Measurements from ENCODE around the gene HTD2. TPM values are rescaled to one million over a fixed set of nuclear protein-coding genes. Genes with fewer than 3 reads are reported as not detected.

The HTD2 gene
- total RNA-seq, 2 donors from 2014 or later = 0.99 to 4.9 TPM

- intact Hi-C loops (cut with DNase I) = loop anchor here (5.0 kb wide), 2 partner anchors 107 to 292 kb away; partner anchors contain the start of gene FLNB
- H3K27me3 ChIP-seq = no peaks in the 10 kb centered on the region
- no peaks in the 10 kb centered on the region for H3K36me3 ChIP-seq (replicated peaks in 1 of 2; ENCODE audit: insufficient read depth in 1 of 2, low read depth in 2 of 2)
- no peak for DNase-seq
- H3K4me1 ChIP-seq = no peaks in the 10 kb centered on the region
- H3K9me3 ChIP-seq = no peaks in the 10 kb centered on the region
- 52 to 56% methylated on average over 2 of the region's 2 CpGs for WGBS, 2 donors
- TF ChIP-seq POLR2A (IDR thresholded peaks at IDR 0.05) (no peak), CTCF (IDR thresholded peaks at IDR 0.05) (no peak)
- ATAC-seq = no peak
- no peak overlapping the region for H3K4me3 ChIP-seq
- H3K27ac ChIP-seq = no peak overlapping the region
These were observed 7.2 kb upstream of the HTD2 start for GRCh38 chr3:58299075-58299474.

GRCh38 chr3:58299839-58300516 lies 6.3 kb upstream of the HTD2 start:
- Histone ChIP-seq H3K4me3 (no peak overlapping the region), H3K27me3 (no peaks in the 10 kb centered on the region), H3K4me1 (no peaks in the 10 kb centered on the region), H3K36me3 (replicated peaks in 1 of 2; ENCODE audit: insufficient read depth in 1 of 2, low read depth in 2 of 2) (no peaks in the 10 kb centered on the region), H3K9me3 (no peaks in the 10 kb centered on the region), H3K27ac (no peak overlapping the region)
- intact Hi-C loops (cut with DNase I) = loop anchor here (5.0 kb wide), 2 partner anchors 108 to 293 kb away; partner anchors contain the start of gene FLNB
- TF ChIP-seq POLR2A (IDR thresholded peaks at IDR 0.05) = no peak
- TF ChIP-seq CTCF (IDR thresholded peaks at IDR 0.05) = peak; percentile 23 to 71 (median 60)
- 10 to 14% methylated on average over 8 of the region's 8 CpGs for WGBS, 2 donors
- DNase-seq (peak in 2 of 4 donors; percentile 14 to 20), ATAC-seq (peak; percentile 47)

GRCh38 chr3:58307639-58308215 lies 1.4 kb downstream of the HTD2 start:
- Histone ChIP-seq H3K9me3 (no peaks in the 10 kb centered on the region), H3K27ac (peak overlapping the region in 3 of 4 donors; percentile 91 to 97 (median 96)), H3K27me3 (no peaks in the 10 kb centered on the region), H3K4me3 (no peak overlapping the region), H3K36me3 (replicated peaks in 1 of 2; ENCODE audit: insufficient read depth in 1 of 2, low read depth in 2 of 2) (peaks cover 0 to 16% of the 10 kb centered on the region in 2 donors), H3K4me1 (peaks cover 23% of the 10 kb centered on the region)
- WGBS, 2 donors = 19 to 21% methylated on average over 10 of the region's 10 CpGs
- TF ChIP-seq POLR2A (IDR thresholded peaks at IDR 0.05) = no peak
- peak; percentile 15 to 48 (median 40) for TF ChIP-seq CTCF (IDR thresholded peaks at IDR 0.05)
- intact Hi-C loops (cut with DNase I) = no loop called here
- ATAC-seq = no peak
- peak; percentile 43 to 67 (median 54) for DNase-seq

GRCh38 chr3:58308728-58309127 lies 2.4 kb downstream of the HTD2 start:
- peak in 2 of 4 donors; percentile 25 to 27 for DNase-seq
- H3K27ac ChIP-seq = no peak overlapping the region

More at GRCh38 chr3:58308728-58309127, 2.4 kb downstream of the HTD2 start:
- intact Hi-C loops (cut with DNase I) = no loop called here
- Histone ChIP-seq H3K4me3 (no peak overlapping the region), H3K9me3 (no peaks in the 10 kb centered on the region), H3K36me3 (replicated peaks in 1 of 2; ENCODE audit: insufficient read depth in 1 of 2, low read depth in 2 of 2) (peaks cover 0 to 16% of the 10 kb centered on the region in 2 donors), H3K27me3 (no peaks in the 10 kb centered on the region), H3K4me1 (peaks cover 23% of the 10 kb centered on the region)
- 0 to 22% methylated on average over 1 of the region's 1 CpG for WGBS, 2 donors
- ATAC-seq = no peak
- no peak for TF ChIP-seq CTCF (IDR thresholded peaks at IDR 0.05)
- TF ChIP-seq POLR2A (IDR thresholded peaks at IDR 0.05) = no peak
